CD8-positive, alpha-beta memory T cell (primary cell): ENCODE results near the gene OTOA. TPM values are rescaled to one million over a fixed set of nuclear protein-coding genes. Genes with fewer than 3 reads are reported as not detected.
"Not testable (repeated sequence)": the region's sequence is repeated elsewhere in the genome, so short reads cannot be mapped to it uniquely, and the experiment has no call there.

Experiments
- CTCF ChIA-PET: fragments of 350-600 bp; sonication (Branson Sonifier 250); formaldehyde crosslinking; loops from one replicate; lab custom pipeline; 2021; ENCODE audit warnings: antibody characterized with exemption; lab: Charles Lee
- POLR2A ChIA-PET: fragments of 350-600 bp; sonication (Branson Sonifier 250); formaldehyde crosslinking; loops from one replicate; lab custom pipeline; 2021; ENCODE audit warnings: antibody characterized with exemption; lab: Charles Lee
- DNase-seq, 5 donors: peaks; one replicate each; pipeline versions ENCODE4 v3.0.0 to v3.0.0-alpha.2; 2020 to 2022; ENCODE audit warnings: mixed read lengths in 1 of 5
- H3K27ac ChIP-seq: one replicate; pipeline ENCODE4 v1.7.0; 2013; ENCODE audit warnings: low read depth, mild to moderate bottlenecking, low read length, moderate library complexity
- H3K27me3 ChIP-seq: 2 replicates; pipeline ENCODE4 v1.7.0; 2013; ENCODE audit warnings: low read length, mild to moderate bottlenecking; ENCODE audit not compliant: insufficient read depth, poor library complexity, severe bottlenecking
- H3K36me3 ChIP-seq: 2 replicates; pipeline ENCODE4 v1.7.0; 2013; ENCODE audit warnings: mild to moderate bottlenecking, low read length, moderate library complexity; ENCODE audit not compliant: insufficient read depth
- H3K4me1 ChIP-seq: 2 replicates; pipeline ENCODE4 v1.7.0; 2013; ENCODE audit warnings: mild to moderate bottlenecking, low read length, moderate library complexity; ENCODE audit not compliant: insufficient read depth
- H3K4me3 ChIP-seq: 2 replicates; pipeline ENCODE4 v1.7.0; 2013; ENCODE audit warnings: mild to moderate bottlenecking, low read length
- H3K9me3 ChIP-seq: 2 replicates; pipeline ENCODE4 v1.7.0; 2013; ENCODE audit warnings: mild to moderate bottlenecking, low read length
- H3K27ac Mint-ChIP-seq, 8 donors: one replicate each; pipeline ENCODE4 v1.8.0; 2020 to 2021; ENCODE audit warnings: mixed read lengths in 8 of 8, mild to moderate bottlenecking in 6 of 8, inconsistent platforms in 3 of 8, moderate library complexity in 3 of 8
- H3K27me3 Mint-ChIP-seq, 2 donors: one replicate each; pipeline ENCODE4 v1.8.0; 2020 to 2021; ENCODE audit warnings: mixed read lengths in 2 of 2, mild to moderate bottlenecking in 1 of 2, moderate library complexity in 1 of 2
- H3K36me3 Mint-ChIP-seq, 3 donors: one replicate each; pipeline ENCODE4 v1.8.0; 2020 to 2021; ENCODE audit warnings: mixed read lengths in 3 of 3, inconsistent platforms in 1 of 3, mild to moderate bottlenecking in 1 of 3
- H3K4me1 Mint-ChIP-seq, 3 donors: one replicate each; pipeline ENCODE4 v1.8.0; 2020 to 2021; ENCODE audit warnings: mixed read lengths in 3 of 3, inconsistent platforms in 1 of 3, mild to moderate bottlenecking in 1 of 3
- H3K4me3 Mint-ChIP-seq, 7 donors: one replicate each; pipeline ENCODE4 v1.8.0; 2020 to 2021; ENCODE audit warnings: mixed read lengths in 7 of 7, mild to moderate bottlenecking in 6 of 7, moderate library complexity in 4 of 7, inconsistent platforms in 2 of 7
- H3K9me3 Mint-ChIP-seq, 5 donors: one replicate each; pipeline ENCODE4 v1.8.0; 2020 to 2022; ENCODE audit warnings: mixed read lengths in 5 of 5, mild to moderate bottlenecking in 3 of 5, moderate library complexity in 2 of 5, inconsistent platforms in 1 of 5
- polyA plus RNA-seq: library from polyadenylated mRNA; unstranded; fragments of 300-500 nt; fragmentation: Illumina TruSeq; gene quantifications from one replicate; pipeline ENCODE4 v1.2.3, GENCODE V29; 2021
- total RNA-seq, 2 experiments: library from RNA; stranded (reverse); gene quantifications; one replicate each; pipeline ENCODE4 v1.2.3, GENCODE V29; 2021

OTOA gene
- total and polyA plus RNA-seq, 3 experiments from 2014 or later = 0.09 TPM; not detected in 1

DNA sequence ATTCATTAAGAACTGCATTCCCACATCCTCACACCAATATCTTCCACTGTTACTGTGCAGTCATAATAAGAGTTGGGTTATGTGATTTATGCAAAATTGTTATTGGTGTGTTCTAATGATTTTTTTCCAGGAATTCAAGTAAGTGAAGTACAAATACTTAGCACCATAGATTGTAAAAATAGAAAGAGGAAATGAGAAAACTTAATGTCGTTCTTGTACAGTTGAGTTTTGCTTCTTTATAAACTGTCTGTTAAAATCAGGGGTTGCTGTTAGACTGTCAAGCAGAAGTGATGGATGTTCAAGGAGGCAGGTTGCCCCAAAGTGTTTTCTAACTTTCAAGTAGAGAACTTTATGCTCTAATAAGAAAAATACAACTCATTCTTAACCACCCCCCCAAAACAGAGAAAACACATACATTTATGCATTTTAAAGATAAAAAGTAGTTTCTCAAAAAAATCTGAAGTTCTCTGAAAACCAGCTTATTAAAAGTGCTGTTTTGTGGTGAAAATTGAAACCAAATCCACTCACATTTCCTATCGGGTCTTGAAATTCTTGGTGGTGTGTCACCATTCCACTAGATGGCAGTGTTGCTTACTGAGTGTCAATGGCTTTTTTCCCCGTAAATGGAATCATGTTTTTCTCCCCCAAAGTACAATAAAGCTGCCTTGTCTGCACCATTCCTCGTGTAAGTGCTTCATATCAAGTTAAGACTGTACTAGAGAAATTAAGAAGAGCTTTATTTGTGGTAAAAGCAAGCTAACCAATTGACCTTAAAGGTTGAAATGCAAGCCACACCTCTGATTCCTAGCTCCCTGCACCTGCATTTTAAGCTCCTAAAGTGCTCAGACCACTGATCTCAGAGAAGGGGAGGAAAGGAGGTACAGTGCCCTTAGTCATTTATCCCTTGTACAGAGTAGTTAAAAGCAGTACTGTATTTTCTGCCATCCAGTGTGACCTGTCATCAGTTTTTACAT, 6.7 kb upstream of the OTOA start:
- Mint-ChIP-seq H3K4me3 (peak overlapping the region in 3 of 7 donors; percentile 16 to 54 (median 30)), H3K36me3 (peaks cover 0 to 36% (median 5%) of the 10 kb centered on the region in 3 donors), H3K27ac (peak overlapping the region; percentile 22 to 79 (median 64)), H3K4me1 (peaks cover 30 to 54% (median 51%) of the 10 kb centered on the region in 3 donors), H3K27me3 (no peaks in the 10 kb centered on the region), H3K9me3 (no peaks in the 10 kb centered on the region)
- no peak overlapping the region for H3K27ac ChIP-seq
- no peaks in the 10 kb centered on the region for H3K27me3 ChIP-seq
- H3K4me1 ChIP-seq = peaks cover 24% of the 10 kb centered on the region
- no peaks in the 10 kb centered on the region for H3K9me3 ChIP-seq
- DNase-seq = peak in 4 of 5 donors; percentile 24 to 64 (median 54)
- CTCF ChIA-PET = interaction anchor here (0.6 to 7.7 kb wide), 25 partner anchors 8 to 1382 kb away, joined by 3 to 103 read pairs (median 4); no protein-coding TSS in a partner anchor
- POLR2A ChIA-PET = interaction anchor here (1.1 to 1.5 kb wide), 2 partner anchors 9 to 11 kb away, joined by 3 to 5 read pairs; no protein-coding TSS in a partner anchor
- no peak overlapping the region for H3K4me3 ChIP-seq
- H3K36me3 ChIP-seq = peaks cover 8% of the 10 kb centered on the region

- H3K4me1 Mint-ChIP-seq = peaks cover 33 to 59% (median 52%) of the 10 kb centered on the region in 3 donors
- H3K4me3 Mint-ChIP-seq = no peak overlapping the region
- H3K36me3 ChIP-seq = peaks cover 8% of the 10 kb centered on the region
- CTCF ChIA-PET = interaction anchor here (7.7 kb wide), 1 partner anchor 51 kb away, joined by 103 read pairs; no protein-coding TSS in a partner anchor
- no peaks in the 10 kb centered on the region for H3K27me3 Mint-ChIP-seq
- H3K27me3 ChIP-seq = no peaks in the 10 kb centered on the region
- H3K4me1 ChIP-seq = peaks cover 28% of the 10 kb centered on the region
- no peaks in the 10 kb centered on the region for H3K9me3 ChIP-seq
- no peak for DNase-seq
- H3K36me3 Mint-ChIP-seq = peaks cover 0 to 28% (median 5%) of the 10 kb centered on the region in 3 donors
- H3K27ac Mint-ChIP-seq = peak overlapping the region in 2 of 8 donors; percentile 19 to 55
- H3K9me3 Mint-ChIP-seq = no peaks in the 10 kb centered on the region
- H3K27ac ChIP-seq = no peak overlapping the region
- no peak overlapping the region for H3K4me3 ChIP-seq
- POLR2A ChIA-PET = no interaction called here
These were observed 4.6 kb upstream of the OTOA start for GRCh38 chr16:21659124-21659523.

- H3K4me3 Mint-ChIP-seq = peak overlapping the region in 1 of 7 donors; percentile 3
- H3K4me1 Mint-ChIP-seq = peaks cover 18 to 30% (median 23%) of the 10 kb centered on the region in 3 donors
- Histone ChIP-seq H3K9me3 (no peaks in the 10 kb centered on the region), H3K4me3 (no peak overlapping the region), H3K27ac (no peak overlapping the region), H3K27me3 (no peaks in the 10 kb centered on the region), H3K4me1 (peaks cover 22% of the 10 kb centered on the region), H3K36me3 (no peaks in the 10 kb centered on the region)
- no peaks in the 10 kb centered on the region for H3K36me3 Mint-ChIP-seq
- H3K27ac Mint-ChIP-seq = no peak overlapping the region
- peaks cover 4 to 7% of the 10 kb centered on the region in 2 donors for H3K27me3 Mint-ChIP-seq
- no peak for DNase-seq
- POLR2A ChIA-PET = no interaction called here
- H3K9me3 Mint-ChIP-seq = no peaks in the 10 kb centered on the region
- CTCF ChIA-PET = interaction anchor here (0.9 to 3.6 kb wide), 2 partner anchors 8 to 43 kb away, joined by 4 to 17 read pairs; no protein-coding TSS in a partner anchor
These were observed 1.2 kb downstream of the OTOA start for GRCh38 chr16:21664801-21665492.

GRCh38 chr16:21666772-21667171, 3.0 kb downstream of the OTOA start:
- CTCF ChIA-PET = interaction anchor here (1.0 to 3.6 kb wide), 2 partner anchors 10 to 42 kb away, joined by 3 to 17 read pairs; no protein-coding TSS in a partner anchor
- H3K27me3 ChIP-seq = no peaks in the 10 kb centered on the region
- no peak overlapping the region for H3K27ac Mint-ChIP-seq
- no peak overlapping the region for H3K4me3 ChIP-seq
- no peak overlapping the region for H3K4me3 Mint-ChIP-seq
- no peaks in the 10 kb centered on the region for H3K36me3 Mint-ChIP-seq
- no peak for DNase-seq
- peaks cover 10% of the 10 kb centered on the region for H3K4me1 ChIP-seq
- peaks cover 4 to 11% of the 10 kb centered on the region in 2 donors for H3K27me3 Mint-ChIP-seq
- no peaks in the 10 kb centered on the region for H3K36me3 ChIP-seq
- peaks cover 7 to 16% (median 10%) of the 10 kb centered on the region in 3 donors for H3K4me1 Mint-ChIP-seq
- H3K27ac ChIP-seq = no peak overlapping the region
- no peaks in the 10 kb centered on the region for H3K9me3 ChIP-seq
- no peaks in the 10 kb centered on the region for H3K9me3 Mint-ChIP-seq
- POLR2A ChIA-PET = no interaction called here

GRCh38 chr16:21667575-21667974, 3.8 kb downstream of the OTOA start:
- POLR2A ChIA-PET = no interaction called here
- Mint-ChIP-seq H3K4me3 (no peak overlapping the region), H3K27me3 (peaks cover 4 to 11% of the 10 kb centered on the region in 2 donors), H3K9me3 (no peaks in the 10 kb centered on the region), H3K4me1 (peaks cover 7 to 12% (median 9%) of the 10 kb centered on the region in 3 donors), H3K36me3 (no peaks in the 10 kb centered on the region), H3K27ac (no peak overlapping the region)
- DNase-seq = no peak
- no peaks in the 10 kb centered on the region for H3K27me3 ChIP-seq
- H3K9me3 ChIP-seq = no peaks in the 10 kb centered on the region
- no peak overlapping the region for H3K4me3 ChIP-seq
- H3K36me3 ChIP-seq = no peaks in the 10 kb centered on the region
- CTCF ChIA-PET = interaction anchor here (1.0 to 3.6 kb wide), 2 partner anchors 27 to 41 kb away, joined by 4 to 17 read pairs; no protein-coding TSS in a partner anchor
- no peak overlapping the region for H3K27ac ChIP-seq
- peaks cover 8% of the 10 kb centered on the region for H3K4me1 ChIP-seq

DNA sequence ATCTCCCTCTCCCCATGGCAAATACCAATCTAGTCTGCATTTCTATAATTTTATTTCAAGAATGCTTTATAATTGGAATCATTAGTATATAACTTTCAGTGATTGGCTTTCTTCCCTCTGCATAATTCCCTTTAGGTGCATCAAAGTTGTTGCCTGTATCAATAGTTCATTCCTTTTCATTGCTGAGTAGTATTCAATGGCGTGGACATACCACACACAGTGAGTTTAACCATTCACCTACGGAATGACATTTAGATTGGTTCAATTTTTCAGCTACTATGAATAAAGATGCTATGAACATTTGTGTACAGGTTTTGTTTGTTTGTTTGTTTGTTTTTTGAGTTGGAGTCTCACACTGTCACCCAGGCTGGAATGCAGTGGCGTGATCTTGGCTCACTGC, 9.7 kb downstream of the OTOA start:
- no peaks in the 10 kb centered on the region for H3K27me3 ChIP-seq
- H3K4me3 Mint-ChIP-seq = no peak overlapping the region
- H3K4me3 ChIP-seq = no peak overlapping the region
- no peaks in the 10 kb centered on the region for H3K36me3 ChIP-seq
- peaks cover 0 to 1% (median 0%) of the 10 kb centered on the region in 3 donors for H3K36me3 Mint-ChIP-seq
- H3K9me3 Mint-ChIP-seq = peaks cover 0 to 10% (median 2%) of the 10 kb centered on the region in 5 donors
- ChIA-PET POLR2A (interaction anchor here (0.6 kb wide), 1 partner anchor 12 kb away, joined by 3 read pairs; no protein-coding TSS in a partner anchor), CTCF (interaction anchor here (1.1 kb wide), 2 partner anchors 16 to 17 kb away, joined by 3 to 4 read pairs; no protein-coding TSS in a partner anchor)
- H3K27ac ChIP-seq = no peak overlapping the region
- H3K27me3 Mint-ChIP-seq = peaks cover 4 to 7% of the 10 kb centered on the region in 2 donors
- DNase-seq = no peak
- H3K4me1 Mint-ChIP-seq = no peaks in the 10 kb centered on the region
- H3K4me1 ChIP-seq = no peaks in the 10 kb centered on the region
- H3K27ac Mint-ChIP-seq = peak overlapping the region in 1 of 8 donors; percentile 5
- H3K9me3 ChIP-seq = no peaks in the 10 kb centered on the region

- DNase-seq, H3K27me3 ChIP-seq, H3K4me3 Mint-ChIP-seq, H3K4me1 Mint-ChIP-seq, H3K9me3 ChIP-seq, H3K9me3 Mint-ChIP-seq, H3K4me3 ChIP-seq, H3K27ac Mint-ChIP-seq, POLR2A ChIA-PET, H3K36me3 Mint-ChIP-seq, H3K36me3 ChIP-seq, H3K27ac ChIP-seq, H3K4me1 ChIP-seq: not testable (repeated sequence)
- peaks cover 3 to 10% of the 10 kb centered on the region in 2 donors for H3K27me3 Mint-ChIP-seq
- CTCF ChIA-PET = interaction anchor here (1.1 kb wide), 1 partner anchor 17 kb away, joined by 3 read pairs; no protein-coding TSS in a partner anchor
These were observed 10.7 kb downstream of the OTOA start for GRCh38 chr16:21674456-21674855.
